ENCODE results near the gene TACC3. TPM values are rescaled to one million over a fixed set of nuclear protein-coding genes. Genes with fewer than 3 reads are reported as not detected.

The TACC3 gene
- total RNA-seq, 1 experiment from 2014 or later: 207 TPM

- TF ChIP-seq OVOL2 (CRISPR knock-in tag; IDR thresholded peaks at IDR 0.05; ENCODE audit: borderline replicate concordance) (no peak), ZNF396 (CRISPR knock-in tag; IDR thresholded peaks at IDR 0.05; ENCODE audit: borderline replicate concordance) (no peak), ATF1 (CRISPR knock-in tag; IDR thresholded peaks at IDR 0.05) (no peak), EMX1 (CRISPR knock-in tag; IDR thresholded peaks at IDR 0.05) (no peak), NR3C1 (CRISPR knock-in tag; conservative IDR thresholded peaks at IDR 0.05; ENCODE audit: low read depth) (no peak), MAX (CRISPR knock-in tag; IDR thresholded peaks at IDR 0.05) (peak; percentile 75), ATF3 (CRISPR knock-in tag; conservative IDR thresholded peaks at IDR 0.05) (no peak), TCF7 (CRISPR knock-in tag; IDR thresholded peaks at IDR 0.05; ENCODE audit: low read depth) (no peak), PRDM15 (CRISPR knock-in tag; IDR thresholded peaks at IDR 0.05) (no peak), MXD4 (CRISPR knock-in tag; IDR thresholded peaks at IDR 0.05; ENCODE audit: borderline replicate concordance) (no peak), ZNF232 (CRISPR knock-in tag; IDR thresholded peaks at IDR 0.05) (no peak), E2F4 (CRISPR knock-in tag; IDR thresholded peaks at IDR 0.05; ENCODE audit: borderline replicate concordance, low read depth) (no peak), ZNF512 (CRISPR knock-in tag; IDR thresholded peaks at IDR 0.05; ENCODE audit: borderline replicate concordance) (no peak), FOXP4 (CRISPR knock-in tag; IDR thresholded peaks at IDR 0.05) (0 out of 2 replicates have a peak, but pooled peaks have one; percentile 66), IRF1 (CRISPR knock-in tag; IDR thresholded peaks at IDR 0.05) (no peak), ZNF121 (CRISPR knock-in tag; IDR thresholded peaks at IDR 0.05) (peak; percentile 17; the same call in 1 of the 2 replicates), FOXP1 (CRISPR knock-in tag; IDR thresholded peaks at IDR 0.05; ENCODE audit: borderline replicate concordance) (no peak), TEAD1 (CRISPR knock-in tag; IDR thresholded peaks at IDR 0.05) (no peak), CTCF (IDR thresholded peaks at IDR 0.05) (peak; percentile 88), ZNF263 (CRISPR knock-in tag; IDR thresholded peaks at IDR 0.05; ENCODE audit: low read depth) (no peak), SP1 (CRISPR knock-in tag; conservative IDR thresholded peaks at IDR 0.05) (peak; percentile 71), PRRX2 (CRISPR knock-in tag; IDR thresholded peaks at IDR 0.05) (peak; percentile 56; the same call in 1 of the 2 replicates), JAZF1 (CRISPR knock-in tag; IDR thresholded peaks at IDR 0.05) (no peak), STAT6 (CRISPR knock-in tag; conservative IDR thresholded peaks at IDR 0.05; ENCODE audit: low read depth) (no peak)
These were observed 25.0 kb downstream of the TACC3 start (continued) for GRCh38 chr4:1746265-1746691.

All from WTC11 (cell line).